NB4 (cell line): ENCODE data around the gene SPTBN5.

ENCODE experiments used
- CTCF ChIP-seq: IDR thresholded peaks from one replicate; pipeline ENCODE4 v1.5.1; 2012; ENCODE audit warnings: low read depth, low read length
- MAX ChIP-seq: IDR thresholded peaks from 2 replicates; pipeline ENCODE4 v1.6.1; 2011; ENCODE audit warnings: low read depth, low read length
- POLR2A ChIP-seq: IDR thresholded peaks from 2 replicates; pipeline ENCODE4 v1.6.1; 2011; ENCODE audit warnings: mild to moderate bottlenecking; ENCODE audit not compliant: insufficient read length; ENCODE audit errors: extremely low read depth

GRCh38 chr15:41866872-41867579 is 26.8 kb downstream of the SPTBN5 start:
- TF ChIP-seq CTCF (no peak), MAX (no peak), POLR2A (no peak)
